ENCODE data around the gene KCTD5. TPM values are rescaled to one million over a fixed set of nuclear protein-coding genes. Genes with fewer than 3 reads are reported as not detected.

KCTD5 gene
- polyA plus RNA-seq, 12 donors = 18.0 to 26.1 (median 21.0) TPM; not detected in 1

- DNase-seq = no peak
Measured at GRCh38 chr16:2745961-2746360, 63.6 kb downstream of the KCTD5 start.

GRCh38 chr16:2748757-2749455 lies 66.6 kb downstream of the KCTD5 start:
- DNase-seq = no peak

GRCh38 chr16:2749476-2749875 lies 67.2 kb downstream of the KCTD5 start:
- DNase-seq = no peak

- DNase-seq = no peak
Measured at GRCh38 chr16:2749936-2750335, 67.6 kb downstream of the KCTD5 start.

GRCh38 chr16:2751577-2752034 lies 69.3 kb downstream of the KCTD5 start:
- no peak for DNase-seq

- peak; percentile 98 for DNase-seq
Measured at GRCh38 chr16:2752035-2752849, 69.9 kb downstream of the KCTD5 start, which contains the start of gene SRRM2. Gene SRRM2, plus strand, starts transcription at chr16:2752638. Its CDS starts 3,727 bp downstream, at chr16:2756365.

GRCh38 chr16:2752850-2753732 lies 70.8 kb downstream of the KCTD5 start:
- DNase-seq = peak; percentile 87

- peak; percentile 19 for DNase-seq
Measured at GRCh38 chr16:2753733-2754020, 71.4 kb downstream of the KCTD5 start.

- DNase-seq = no peak
Measured at GRCh38 chr16:2755158-2755557, 72.8 kb downstream of the KCTD5 start.

GRCh38 chr16:2756288-2757015 lies 74.1 kb downstream of the KCTD5 start:
- no peak for DNase-seq

GRCh38 chr16:2757344-2757743 lies 75.0 kb downstream of the KCTD5 start:
- DNase-seq = no peak

Other genes starting within 250 kb of the KCTD5 start
- 1 to 10 TPM in 11 of 12 donors, not detected in 1; 3.2 to 8.4 (median 4.3) TPM for gene TEDC2, start 222.4 kb upstream of the KCTD5 start, polyA plus RNA-seq (ENCODE audit: insufficient read length in 12 of 12)
- 1 to 10 TPM in 11 of 12 donors, not detected in 1; 1.2 to 5.6 (median 2.2) TPM for gene NTN3, start 211.2 kb upstream of the KCTD5 start, polyA plus RNA-seq (ENCODE audit: insufficient read length in 12 of 12)
- 10 to 100 TPM in 10 of 12 donors, 1 to 10 TPM in 1, not detected in 1; 9.8 to 31.6 (median 19.9) TPM for gene TBC1D24, start 207.4 kb upstream of the KCTD5 start, polyA plus RNA-seq (ENCODE audit: insufficient read length in 12 of 12)
- 100 to 1,000 TPM in 3 of 12 donors, 10 to 100 TPM in 8, not detected in 1; 57.8 to 244 (median 85.7) TPM for gene ATP6V0C, start 168.6 kb upstream of the KCTD5 start, polyA plus RNA-seq (ENCODE audit: insufficient read length in 12 of 12)
- gene AMDHD2, start 162.2 kb upstream of the KCTD5 start, polyA plus RNA-seq (ENCODE audit: insufficient read length in 12 of 12) = 10 to 100 TPM in 5 of 12 donors, 1 to 10 TPM in 6, not detected in 1; 8.2 to 58.4 (median 9.6) TPM
- gene CEMP1, start 151.1 kb upstream of the KCTD5 start, polyA plus RNA-seq (ENCODE audit: insufficient read length in 12 of 12) = 1 to 10 TPM in 9 of 12 donors, not detected in 3; 1.4 to 3.2 (median 1.9) TPM
- 10 to 100 TPM in 11 of 12 donors, not detected in 1; 26.4 to 50.8 (median 32.8) TPM for gene PDPK1, start 144.5 kb upstream of the KCTD5 start, polyA plus RNA-seq (ENCODE audit: insufficient read length in 12 of 12)
- gene PRSS27, start 37.7 kb downstream of the KCTD5 start, polyA plus RNA-seq (ENCODE audit: insufficient read length in 12 of 12) = 1 to 10 TPM in 7 of 12 donors, under 1 TPM in 3, not detected in 2; 0.87 to 1.8 (median 1.2) TPM
- gene SRRM2, start 70.1 kb downstream of the KCTD5 start, polyA plus RNA-seq (ENCODE audit: insufficient read length in 12 of 12) = 1,000 to 10,000 TPM in 1 of 12 donors, 100 to 1,000 TPM in 11; 311 to 1,481 (median 496) TPM
- 100 to 1,000 TPM in 10 of 12 donors, 10 to 100 TPM in 1, not detected in 1; 77.3 to 189 (median 135) TPM for gene ELOB, start 94.8 kb downstream of the KCTD5 start, polyA plus RNA-seq (ENCODE audit: insufficient read length in 12 of 12)
- not detected for gene PRSS33, start 105.0 kb downstream of the KCTD5 start, polyA plus RNA-seq (ENCODE audit: insufficient read length in 12 of 12)
- not detected for gene PRSS41, start 115.9 kb downstream of the KCTD5 start, polyA plus RNA-seq (ENCODE audit: insufficient read length in 12 of 12)
- gene PRSS21, start 134.7 kb downstream of the KCTD5 start, polyA plus RNA-seq (ENCODE audit: insufficient read length in 12 of 12) = under 1 TPM in 3 of 12 donors, not detected in 9; 0.18 to 0.46 (median 0.19) TPM
- under 1 TPM in 7 of 12 donors, not detected in 5; 0.23 to 0.97 (median 0.37) TPM for gene ZG16B, start 147.8 kb downstream of the KCTD5 start, polyA plus RNA-seq (ENCODE audit: insufficient read length in 12 of 12)
- 1 to 10 TPM in 2 of 12 donors, under 1 TPM in 2, not detected in 8; 0.13 to 2.1 (median 1.3) TPM for gene PRSS22, start 175.6 kb downstream of the KCTD5 start, polyA plus RNA-seq (ENCODE audit: insufficient read length in 12 of 12)
- 10 to 100 TPM in 11 of 12 donors, not detected in 1; 11.6 to 40.5 (median 15.6) TPM for gene FLYWCH2, start 200.7 kb downstream of the KCTD5 start, polyA plus RNA-seq (ENCODE audit: insufficient read length in 12 of 12)
- gene FLYWCH1, start 229.4 kb downstream of the KCTD5 start, polyA plus RNA-seq (ENCODE audit: insufficient read length in 12 of 12) = 10 to 100 TPM in 11 of 12 donors, not detected in 1; 11.7 to 27.5 (median 18.3) TPM

All from muscle of arm (tissue), 12 donors.